GM12892 (cell line): Measurements from ENCODE around the gene ISCA2.

ENCODE experiments used
- POLR2A ChIP-seq: IDR thresholded peaks from 2 replicates; pipeline ENCODE4 v1.6.1; 2011; ENCODE audit warnings: low read depth, low read length, control low read depth
- POLR2AphosphoS5 ChIP-seq: IDR thresholded peaks from 2 replicates; pipeline ENCODE4 v1.6.1; 2011; ENCODE audit warnings: low read depth, low read length, control low read depth
- TAF1 ChIP-seq: IDR thresholded peaks from 2 replicates; pipeline ENCODE4 v1.6.1; 2011; ENCODE audit warnings: low read depth, mild to moderate bottlenecking, control low read depth, low read length, borderline replicate concordance

DNA sequence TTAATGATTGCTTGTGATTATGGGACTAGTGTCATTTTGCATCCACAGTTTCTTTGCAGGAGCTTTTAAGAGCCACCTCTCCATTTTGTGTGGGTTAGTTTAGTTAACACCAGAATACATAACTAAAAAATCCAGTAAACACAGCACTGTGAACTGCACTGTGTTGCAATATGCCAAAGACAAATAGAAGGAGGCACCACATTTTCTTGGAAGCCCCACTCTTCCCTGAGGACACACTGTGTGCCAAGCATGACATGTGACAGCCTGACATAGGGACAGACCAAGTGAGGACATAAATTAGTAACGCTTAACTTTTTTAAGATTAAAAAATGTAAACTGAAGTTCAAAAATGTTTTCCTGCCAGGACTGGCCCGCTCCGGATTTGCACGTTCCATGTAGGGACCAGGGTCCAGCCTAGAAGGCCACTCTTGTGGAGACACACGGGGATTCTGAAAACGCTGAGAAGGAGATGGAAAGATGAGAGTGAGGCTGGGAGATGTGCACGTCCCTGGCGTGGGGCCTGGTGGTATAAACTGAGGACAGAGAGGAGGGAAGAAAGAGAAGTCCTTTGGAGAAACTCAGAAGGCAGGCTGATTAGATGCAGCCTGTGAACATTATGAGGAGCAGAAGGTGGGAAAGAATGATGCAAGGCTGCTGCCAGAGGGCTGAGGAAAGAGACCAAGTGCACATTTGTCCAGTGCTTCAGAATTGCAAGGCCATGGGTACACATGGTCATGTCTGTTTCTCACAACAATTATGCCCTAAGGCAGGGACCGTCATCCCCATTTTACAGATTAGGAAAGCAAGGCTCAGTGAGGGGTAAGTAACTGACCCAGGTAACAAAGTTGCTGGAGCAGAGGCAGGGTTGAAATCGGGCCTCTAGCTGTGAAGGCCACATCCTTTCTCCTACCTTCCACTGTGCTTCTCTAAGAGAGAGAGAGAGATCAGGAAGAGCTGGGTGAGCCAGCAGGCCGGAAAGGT, 45.1 kb downstream of the ISCA2 start:
- TF ChIP-seq POLR2A, result no peak
- no peak for TF ChIP-seq POLR2AphosphoS5
- no peak for TF ChIP-seq TAF1
